ENCODE measurements around the gene C15orf40. TPM values are rescaled to one million over a fixed set of nuclear protein-coding genes. Genes with fewer than 3 reads are reported as not detected.

The C15orf40 gene
- total RNA-seq, 2 experiments from 2014 or later = 7.4 to 11.0 TPM

DNA sequence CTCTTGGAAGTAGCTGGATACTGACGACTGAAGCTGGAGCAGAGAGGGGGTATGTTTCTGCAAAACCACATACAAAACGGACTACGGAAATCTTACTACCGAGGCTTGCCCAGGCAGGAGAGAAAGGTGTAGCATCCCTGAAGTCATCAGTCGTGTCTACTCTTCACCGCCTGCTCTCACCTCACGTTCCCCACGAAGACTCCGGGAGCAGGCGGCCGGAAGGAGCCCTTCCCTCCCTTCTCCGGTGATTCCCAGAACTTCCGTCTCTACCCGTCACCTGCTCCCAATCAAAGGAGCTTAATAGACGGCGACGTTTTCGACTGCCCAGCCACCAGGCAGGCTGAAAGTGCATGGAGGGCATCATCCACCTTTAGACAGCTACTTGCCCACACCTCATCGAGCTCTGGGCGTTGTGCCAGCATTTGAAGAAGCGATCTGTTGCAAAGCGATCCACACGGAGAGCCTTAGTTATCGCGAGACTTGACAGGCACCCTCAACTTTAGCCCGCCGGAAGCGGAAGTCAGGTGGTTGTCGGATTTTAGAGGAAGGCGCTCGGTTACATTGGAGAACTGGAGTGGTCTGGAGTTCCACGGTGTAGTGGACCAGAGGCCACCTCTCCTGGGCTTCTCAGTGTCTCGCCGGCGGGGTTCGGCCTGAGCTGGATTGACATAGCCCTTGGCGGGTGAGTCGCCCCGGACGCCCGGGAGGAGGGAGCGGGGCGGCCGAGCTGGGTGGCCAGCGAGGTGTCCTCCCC lies 25.6 kb downstream of the C15orf40 start, which contains the start of gene RAMAC:
RAMAC (plus strand) TSS at position 523 of the 754 bp plus-strand sequence. CDS start 2,809 bp downstream, outside the sequence.
- CTCF ChIA-PET = interaction anchor here (0.9 to 3.5 kb wide), 6 partner anchors 14 to 455 kb away, joined by 3 to 22 read pairs (median 3); partner anchors contain the start of genes C15orf40 and RPS17
- peak within 1 kb of the TSS; percentile 94 for H3K4me3 ChIP-seq (ENCODE audit: low read length)
- peak within 1 kb of the TSS; percentile 54 to 65 for H3K27ac ChIP-seq (ENCODE audit: low read depth in 1 of 2, low read length in 2 of 2)
- H3K4me1 ChIP-seq (ENCODE audit: insufficient read depth, low read length) = peaks cover 18% of the 10 kb centered on the region
- Mint-ChIP-seq H3K4me3 (peak within 1 kb of the TSS; percentile 97), H3K36me3 (ENCODE audit: low read depth) (peaks cover 45% of the 10 kb centered on the region), H3K9me3 (no peaks in the 10 kb centered on the region), H3K27ac (peak within 1 kb of the TSS; percentile 87), H3K27me3 (no peaks in the 10 kb centered on the region), H3K4me1 (ENCODE audit: low read depth) (peaks cover 27% of the 10 kb centered on the region)
- H3K9me3 ChIP-seq (ENCODE audit: control insufficient read depth in 1 of 2, insufficient read depth in 1 of 2, low read length in 2 of 2) = no peaks in the 10 kb centered on the region
- intact Hi-C loops (cut with DNase I, micrococcal nuclease) = loop anchor here (1.0 to 10.0 kb wide), 8 partner anchors 25 to 446 kb away; partner anchors contain the start of genes RPS17 (in 2 of the 2), BTBD1 (in 1 of the 2), C15orf40 (in 1 of the 2) and WHAMM (in 1 of the 2)
- ATAC-seq (ENCODE audit: poor library complexity) (peak; percentile 92), DNase-seq (peak; percentile 84 to 98 (median 92))
- H3K36me3 ChIP-seq (ENCODE audit: insufficient read depth, low read length) = peaks cover 17% of the 10 kb centered on the region
- TF ChIP-seq, protein P1, sequence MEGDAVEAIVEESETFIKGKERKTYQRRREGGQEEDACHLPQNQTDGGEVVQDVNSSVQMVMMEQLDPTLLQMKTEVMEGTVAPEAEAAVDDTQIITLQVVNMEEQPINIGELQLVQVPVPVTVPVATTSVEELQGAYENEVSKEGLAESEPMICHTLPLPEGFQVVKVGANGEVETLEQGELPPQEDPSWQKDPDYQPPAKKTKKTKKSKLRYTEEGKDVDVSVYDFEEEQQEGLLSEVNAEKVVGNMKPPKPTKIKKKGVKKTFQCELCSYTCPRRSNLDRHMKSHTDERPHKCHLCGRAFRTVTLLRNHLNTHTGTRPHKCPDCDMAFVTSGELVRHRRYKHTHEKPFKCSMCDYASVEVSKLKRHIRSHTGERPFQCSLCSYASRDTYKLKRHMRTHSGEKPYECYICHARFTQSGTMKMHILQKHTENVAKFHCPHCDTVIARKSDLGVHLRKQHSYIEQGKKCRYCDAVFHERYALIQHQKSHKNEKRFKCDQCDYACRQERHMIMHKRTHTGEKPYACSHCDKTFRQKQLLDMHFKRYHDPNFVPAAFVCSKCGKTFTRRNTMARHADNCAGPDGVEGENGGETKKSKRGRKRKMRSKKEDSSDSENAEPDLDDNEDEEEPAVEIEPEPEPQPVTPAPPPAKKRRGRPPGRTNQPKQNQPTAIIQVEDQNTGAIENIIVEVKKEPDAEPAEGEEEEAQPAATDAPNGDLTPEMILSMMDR (IDR thresholded peaks at IDR 0.05) = no peak
- POLR2A ChIA-PET = interaction anchor here (0.8 to 2.6 kb wide), 11 partner anchors 10 to 455 kb away, joined by 3 to 20 read pairs (median 7); partner anchors contain the start of genes BTBD1, RPS17 and WHAMM
- H3K27me3 ChIP-seq (ENCODE audit: control insufficient read depth in 1 of 2, insufficient read depth in 2 of 2, low read length in 2 of 2) = no peaks in the 10 kb centered on the region

- no peak for ATAC-seq (ENCODE audit: poor library complexity)
- POLR2A ChIA-PET = no interaction called here
- no peak overlapping the region for H3K4me3 Mint-ChIP-seq
Measured at GRCh38 chr15:82980981-82981380, 30.5 kb downstream of the C15orf40 start.

GRCh38 chr15:82979726-82980125 lies 31.7 kb downstream of the C15orf40 start:
- no peak overlapping the region for H3K27ac ChIP-seq (ENCODE audit: low read depth in 1 of 2, low read length in 2 of 2)
- H3K4me3 ChIP-seq (ENCODE audit: low read length) = no peak overlapping the region
- no peak overlapping the region for H3K27ac Mint-ChIP-seq
- H3K4me3 Mint-ChIP-seq = no peak overlapping the region
- ChIA-PET POLR2A (no interaction called here), CTCF (no interaction called here)
- TF ChIP-seq, protein P1 (IDR thresholded peaks at IDR 0.05) = no peak
- no peaks in the 10 kb centered on the region for H3K9me3 ChIP-seq (ENCODE audit: control insufficient read depth in 1 of 2, insufficient read depth in 1 of 2, low read length in 2 of 2)
- H3K9me3 Mint-ChIP-seq = no peaks in the 10 kb centered on the region
- no peak for ATAC-seq (ENCODE audit: poor library complexity)
- no peaks in the 10 kb centered on the region for H3K4me1 ChIP-seq (ENCODE audit: insufficient read depth, low read length)
- H3K36me3 ChIP-seq (ENCODE audit: insufficient read depth, low read length) = no peaks in the 10 kb centered on the region
- H3K36me3 Mint-ChIP-seq (ENCODE audit: low read depth) = no peaks in the 10 kb centered on the region
- intact Hi-C loops (cut with DNase I, micrococcal nuclease) = loop anchor here in 1 of 2 experiments (10.0 kb wide), 1 partner anchor 165 kb away; no protein-coding TSS in a partner anchor
- DNase-seq = no peak
- no peaks in the 10 kb centered on the region for H3K27me3 ChIP-seq (ENCODE audit: control insufficient read depth in 1 of 2, insufficient read depth in 2 of 2, low read length in 2 of 2)
- no peaks in the 10 kb centered on the region for H3K4me1 Mint-ChIP-seq (ENCODE audit: low read depth)
- H3K27me3 Mint-ChIP-seq = no peaks in the 10 kb centered on the region

More at GRCh38 chr15:82980981-82981380, 30.5 kb downstream of the C15orf40 start:
- H3K27me3 Mint-ChIP-seq = no peaks in the 10 kb centered on the region
- H3K9me3 Mint-ChIP-seq = no peaks in the 10 kb centered on the region
- Histone ChIP-seq H3K27ac (ENCODE audit: low read depth in 1 of 2, low read length in 2 of 2) (no peak overlapping the region), H3K4me1 (ENCODE audit: insufficient read depth, low read length) (peaks cover 7% of the 10 kb centered on the region), H3K9me3 (ENCODE audit: control insufficient read depth in 1 of 2, insufficient read depth in 1 of 2, low read length in 2 of 2) (no peaks in the 10 kb centered on the region), H3K27me3 (ENCODE audit: control insufficient read depth in 1 of 2, insufficient read depth in 2 of 2, low read length in 2 of 2) (no peaks in the 10 kb centered on the region), H3K36me3 (ENCODE audit: insufficient read depth, low read length) (no peaks in the 10 kb centered on the region), H3K4me3 (ENCODE audit: low read length) (no peak overlapping the region)
- TF ChIP-seq, protein P1 (IDR thresholded peaks at IDR 0.05) = no peak
- CTCF ChIA-PET = no interaction called here
- peaks cover 13% of the 10 kb centered on the region for H3K4me1 Mint-ChIP-seq (ENCODE audit: low read depth)
- H3K27ac Mint-ChIP-seq = no peak overlapping the region
- peaks cover 8% of the 10 kb centered on the region for H3K36me3 Mint-ChIP-seq (ENCODE audit: low read depth)
- intact Hi-C loops (cut with DNase I, micrococcal nuclease) = loop anchor here in 1 of 2 experiments (10.0 kb wide), 1 partner anchor 166 kb away; no protein-coding TSS in a partner anchor
- no peak for DNase-seq

All from CD4-positive, alpha-beta T cell (primary cell).